Fibroblast of skin of right quadriceps (primary cell): ENCODE data around the gene PCDHA13.
"Not testable (repeated sequence)": the region's sequence is repeated elsewhere in the genome, so short reads cannot be mapped to it uniquely, and the experiment has no call there.

Experiments used
- DNase-seq: peaks from one replicate; pipeline ENCODE4 v3.0.0-alpha.2; 2013

PCDHA13 gene

GRCh38 chr5:140869555-140869886 lies 12.4 kb upstream of the PCDHA13 start:
- no peak for DNase-seq

GRCh38 chr5:140870221-140871201 lies 11.4 kb upstream of the PCDHA13 start:
- no peak for DNase-seq

- DNase-seq, result no peak
Observed at GRCh38 chr5:140875085-140876065, 6.5 kb upstream of the PCDHA13 start, which contains the start of gene PCDHA12. Gene PCDHA12 (plus strand): TSS chr5:140875308. CDS start chr5:140875473, 165 bp downstream.

- not testable (repeated sequence) for DNase-seq
Observed at GRCh38 chr5:140876541-140877261, 5.2 kb upstream of the PCDHA13 start.

GRCh38 chr5:140877262-140877581 lies 4.7 kb upstream of the PCDHA13 start:
- no peak for DNase-seq

- DNase-seq, result no peak
Observed at GRCh38 chr5:140882591-140882899, 621 bp downstream of the PCDHA13 start.

GRCh38 chr5:140883373-140883772 lies 1.4 kb downstream of the PCDHA13 start:
- DNase-seq, result no peak

GRCh38 chr5:140883927-140884697 lies 2.2 kb downstream of the PCDHA13 start:
- DNase-seq, result no peak

GRCh38 chr5:140916325-140916724 lies 34.4 kb downstream of the PCDHA13 start:
- no peak for DNase-seq

GRCh38 chr5:140923601-140924000 lies 41.7 kb downstream of the PCDHA13 start:
- no peak for DNase-seq

GRCh38 chr5:140925806-140926442 lies 44.0 kb downstream of the PCDHA13 start, which contains the start of gene PCDHAC1:
Gene PCDHAC1 (plus strand): TSS chr5:140926299. CDS start chr5:140926893, 594 bp downstream.
- DNase-seq, result no peak

GRCh38 chr5:140926443-140927227 lies 44.7 kb downstream of the PCDHA13 start:
- peak; percentile 47 for DNase-seq

GRCh38 chr5:140927228-140927573 lies 45.3 kb downstream of the PCDHA13 start:
- no peak for DNase-seq
